GM18526 (cell line): ENCODE results near the gene FHIT.

ENCODE experiments used
- POLR2A ChIP-seq: IDR thresholded peaks from 3 replicates; pipeline ENCODE4 v1.6.1; 2011; ENCODE audit not compliant: insufficient read length; ENCODE audit errors: extremely low read depth

FHIT gene

DNA sequence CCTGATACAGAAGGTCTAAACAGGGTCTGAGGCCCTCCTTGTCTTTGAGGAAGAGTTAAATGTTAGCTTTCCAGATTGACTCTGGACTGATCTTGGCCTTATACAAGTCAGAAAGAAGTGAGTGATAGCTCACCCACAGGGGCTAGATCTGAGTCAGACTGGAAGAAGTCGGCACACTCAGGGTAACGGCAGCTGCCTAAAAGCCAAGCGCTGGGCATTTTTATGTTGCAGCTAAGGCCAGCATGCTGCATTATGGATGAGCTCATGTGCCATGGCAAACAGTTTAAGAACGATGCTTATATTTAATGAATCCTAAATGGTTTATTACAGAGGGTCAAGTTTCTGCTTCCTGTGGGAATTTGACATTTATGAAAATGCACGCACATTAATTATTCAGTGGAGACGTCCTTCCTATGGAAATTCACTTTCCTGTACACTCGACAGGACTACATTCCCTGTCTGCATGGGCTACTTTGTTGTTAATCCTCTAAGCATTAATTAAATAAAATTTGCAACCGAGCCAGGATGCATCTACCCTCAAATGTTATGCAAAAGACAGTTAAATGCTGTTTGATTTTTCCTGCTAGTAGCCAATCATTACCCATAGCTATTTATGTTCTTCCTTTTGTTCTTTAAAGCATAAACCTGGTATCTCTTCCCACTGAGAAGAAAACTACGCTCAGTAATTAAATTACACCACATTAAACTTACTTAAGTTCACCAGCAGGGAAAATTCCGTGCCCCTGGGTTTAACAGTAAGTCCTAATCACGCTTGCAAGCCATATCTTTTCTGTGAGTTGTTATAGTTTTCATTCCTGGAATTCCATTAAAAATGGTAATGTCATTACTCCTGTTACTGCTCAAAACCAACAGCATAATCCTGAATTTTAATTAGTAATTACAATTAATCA lies 1438.8 kb downstream of the FHIT start:
- TF ChIP-seq POLR2A, result no peak

DNA sequence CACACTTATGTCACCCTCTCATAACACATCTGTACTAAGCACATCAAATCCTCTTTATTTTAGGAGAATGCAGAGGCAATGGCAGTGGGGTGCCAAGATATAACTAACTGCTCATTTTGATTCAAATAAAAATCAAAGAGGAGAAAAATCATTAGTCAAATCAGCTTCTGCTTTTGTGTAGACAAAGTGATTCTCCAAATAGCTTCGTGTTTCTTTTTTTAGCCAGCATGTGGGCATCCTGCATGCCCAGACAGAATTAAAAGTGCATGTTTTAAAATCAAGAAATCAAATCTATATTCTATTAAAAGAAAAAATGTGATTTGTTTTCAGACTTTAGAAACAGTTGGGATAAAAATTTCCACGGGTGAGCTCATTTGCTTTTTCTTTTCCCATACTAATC lies 1440.1 kb downstream of the FHIT start:
- no peak for TF ChIP-seq POLR2A

DNA sequence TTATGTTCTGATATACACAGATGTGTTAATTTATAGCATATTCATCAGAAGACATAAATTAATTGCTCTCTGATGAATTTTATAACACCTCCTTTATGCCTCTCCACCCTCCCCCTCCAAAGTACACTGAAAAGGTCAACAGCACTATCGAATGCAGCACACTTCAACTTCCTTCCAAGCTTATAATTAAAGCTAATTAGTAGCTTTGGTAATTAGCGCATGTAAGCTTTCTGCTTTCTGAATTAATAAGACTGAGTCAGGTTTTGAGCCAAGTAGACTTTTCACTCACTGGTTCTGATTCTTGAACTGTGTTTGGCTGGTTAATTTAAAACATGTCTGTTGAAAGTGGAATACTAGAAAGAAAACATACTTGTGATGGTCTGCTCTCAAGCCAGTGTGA lies 1440.6 kb downstream of the FHIT start:
- no peak for TF ChIP-seq POLR2A

DNA sequence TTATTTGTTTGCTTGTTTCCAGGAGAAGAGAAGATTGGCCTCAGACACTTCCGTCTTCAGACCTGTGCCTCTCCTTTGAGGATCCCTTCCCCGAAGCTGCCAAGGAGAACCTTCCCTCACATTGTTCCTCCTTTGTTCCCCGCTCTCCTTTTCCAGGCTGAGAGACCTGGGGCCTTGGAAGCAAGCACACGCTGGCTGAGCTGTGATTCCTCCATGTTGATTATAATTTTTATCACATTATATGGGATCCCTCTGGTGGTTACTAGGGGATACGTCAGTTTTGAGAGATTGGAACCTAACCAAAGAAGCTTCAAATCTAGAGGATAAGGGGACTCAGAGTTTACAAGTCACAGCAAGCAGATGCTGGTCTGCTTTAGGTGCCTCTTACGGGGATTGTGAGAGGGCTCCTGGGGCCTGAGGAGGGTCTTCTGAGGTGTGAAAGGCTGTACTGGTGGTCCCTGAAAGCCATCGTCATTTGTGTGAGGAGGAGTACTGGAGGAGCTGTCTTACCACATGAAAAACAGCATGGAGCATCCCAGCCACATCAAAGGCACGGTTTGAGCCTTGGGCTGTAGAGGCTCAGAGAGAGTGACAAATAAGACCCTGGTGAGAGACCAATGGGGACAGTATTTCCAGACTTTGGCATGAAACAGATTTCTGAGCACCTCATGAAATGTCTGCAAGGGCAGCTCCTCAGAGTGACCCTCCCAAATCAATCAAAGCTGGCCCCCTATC lies 1441.4 kb downstream of the FHIT start:
- no peak for TF ChIP-seq POLR2A

DNA sequence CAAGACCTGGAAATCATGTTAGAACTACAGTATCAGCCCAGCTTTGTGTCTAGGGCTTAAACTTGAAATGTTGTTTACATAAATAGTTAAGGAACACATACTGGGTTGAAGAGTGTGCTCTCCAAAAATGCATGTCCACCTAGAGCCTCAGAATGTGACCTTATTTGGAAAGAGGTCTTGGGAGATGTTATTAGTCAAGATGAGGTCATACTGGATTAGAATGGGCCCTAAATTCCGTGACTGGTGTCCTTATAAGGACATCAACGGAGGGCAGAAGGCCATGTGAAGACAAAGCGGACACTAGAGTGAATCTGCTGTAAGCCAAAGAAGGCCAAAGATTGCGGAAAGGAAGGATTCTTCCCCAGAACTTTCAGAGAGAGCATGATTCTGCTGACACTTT lies 1442.2 kb downstream of the FHIT start:
- TF ChIP-seq POLR2A, result no peak

DNA sequence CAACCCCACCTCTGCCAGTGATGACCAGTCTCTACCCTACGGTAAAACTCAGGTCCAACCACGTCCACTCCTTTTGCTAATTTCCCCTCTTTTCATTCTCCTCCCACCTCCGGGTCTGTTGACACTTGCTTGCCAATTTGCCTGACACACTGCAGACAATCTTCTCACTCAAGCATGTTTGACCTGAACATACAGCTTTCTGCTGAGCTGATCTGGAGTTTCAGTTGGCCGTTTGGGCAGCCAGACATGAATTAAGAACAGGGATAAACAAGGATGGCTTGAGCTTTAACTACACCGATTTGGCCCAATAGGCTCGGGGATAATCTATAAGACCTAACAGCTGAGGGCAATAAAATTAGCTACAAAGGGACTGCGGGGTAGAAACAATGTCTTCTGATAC lies 1442.8 kb downstream of the FHIT start:
- no peak for TF ChIP-seq POLR2A

DNA sequence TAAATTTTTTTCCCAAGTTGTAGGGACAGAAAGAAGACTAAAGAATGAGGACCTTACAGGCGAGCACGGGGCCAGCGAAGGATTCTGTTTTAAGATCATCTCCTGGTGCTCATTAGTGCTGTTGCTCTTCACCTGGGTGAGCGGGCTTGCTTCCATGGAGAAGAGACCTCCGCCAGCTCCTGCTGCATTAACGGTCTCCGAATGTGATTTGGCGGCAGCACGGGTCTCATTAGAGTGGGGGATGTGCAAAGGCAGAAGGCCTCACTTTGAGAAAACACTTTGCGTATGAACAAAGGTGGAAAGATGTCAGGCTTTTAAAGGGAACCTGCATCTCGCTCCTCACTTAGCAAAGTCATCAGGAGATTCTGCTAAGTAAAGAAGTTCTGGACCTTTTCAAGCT lies 1448.0 kb downstream of the FHIT start:
- no peak for TF ChIP-seq POLR2A

DNA sequence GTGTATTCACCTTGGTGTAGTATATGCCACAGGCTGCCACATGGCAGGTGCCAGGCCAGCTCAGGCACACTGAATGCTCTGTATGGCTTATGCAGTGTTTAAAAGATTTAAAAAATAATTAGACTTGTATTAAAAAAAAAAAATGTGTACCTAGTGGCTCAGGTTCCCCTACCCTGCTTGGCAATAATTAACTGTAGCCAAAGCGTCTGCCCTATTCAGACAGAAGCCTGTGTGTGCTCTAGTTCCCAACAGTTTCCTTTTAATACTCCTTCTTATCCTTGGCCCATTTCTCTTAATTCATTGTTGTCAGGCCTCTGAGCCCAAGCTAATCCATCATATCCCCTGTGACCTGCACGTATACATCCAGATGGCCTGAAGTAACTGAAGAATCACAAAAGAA lies 1449.2 kb downstream of the FHIT start:
- no peak for TF ChIP-seq POLR2A

DNA sequence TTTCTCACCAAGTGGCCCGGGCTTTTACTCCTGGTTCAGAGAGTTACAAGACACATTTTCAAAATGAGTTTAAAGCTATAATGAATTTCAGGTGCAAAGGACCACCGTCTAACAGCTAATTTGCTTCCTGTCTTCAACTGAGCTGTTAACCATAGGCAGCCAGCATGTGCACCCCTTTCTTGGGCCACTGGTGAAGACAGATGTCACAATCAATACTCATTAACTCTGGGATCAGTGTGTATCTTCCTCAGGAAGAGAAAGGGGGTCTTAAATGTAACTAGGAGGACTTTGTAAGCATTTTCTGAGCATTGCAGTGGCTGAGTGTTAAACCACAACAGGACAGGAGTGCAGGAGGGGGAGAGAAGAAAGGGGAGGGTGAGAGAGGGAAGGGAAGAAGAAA lies 1450.8 kb downstream of the FHIT start:
- TF ChIP-seq POLR2A, result no peak

DNA sequence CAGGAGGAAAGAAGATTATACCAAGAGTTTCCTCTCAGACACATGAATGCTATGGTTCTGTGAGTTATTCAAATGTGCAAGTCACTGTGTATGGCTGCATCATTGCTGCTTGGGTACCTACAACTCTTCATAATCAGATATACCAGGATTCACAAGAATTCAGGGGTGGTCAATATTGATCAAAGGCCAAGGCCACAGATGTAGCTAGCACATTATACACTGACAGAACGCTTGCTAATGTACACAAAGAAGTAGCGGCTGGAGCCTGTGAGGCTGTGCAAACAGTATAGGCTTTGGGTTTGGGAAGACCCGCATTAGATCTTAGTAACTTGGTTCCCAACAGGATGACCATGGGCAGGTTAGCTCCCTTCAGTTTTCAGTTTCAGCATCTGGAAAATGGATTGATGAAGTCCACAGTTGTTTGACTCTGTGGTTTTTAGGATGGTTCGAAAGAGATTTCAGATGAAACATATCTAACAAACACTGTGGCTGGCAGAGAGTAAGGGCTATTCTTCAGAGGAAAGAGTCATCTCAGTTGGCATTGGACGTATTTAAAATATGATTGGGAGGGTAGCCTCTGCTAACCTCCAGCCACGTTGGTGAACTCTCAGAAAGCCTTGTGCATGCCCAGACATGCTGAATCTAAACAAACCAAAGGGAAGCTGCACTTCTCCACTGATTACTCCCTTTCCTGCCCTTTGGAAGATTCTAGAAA lies 1452.7 kb downstream of the FHIT start:
- no peak for TF ChIP-seq POLR2A

DNA sequence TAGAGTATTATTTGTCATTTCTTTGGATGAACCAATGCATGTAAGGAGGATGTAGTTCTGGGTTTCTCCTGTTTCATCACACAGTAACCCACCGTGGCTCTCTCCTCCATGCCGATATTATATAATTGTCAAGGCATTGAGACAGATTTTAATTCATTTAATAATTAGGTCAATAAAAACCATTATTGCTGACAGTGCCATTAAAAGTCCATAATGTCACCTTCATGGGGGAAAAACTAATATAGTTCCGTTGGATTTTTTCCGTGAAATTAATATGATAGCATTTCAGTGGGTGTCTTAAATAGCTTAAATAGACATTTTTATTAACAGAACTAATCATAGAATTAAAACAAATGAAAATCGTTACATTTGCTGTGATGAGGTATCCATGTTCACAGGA lies 1453.7 kb downstream of the FHIT start:
- TF ChIP-seq POLR2A, result no peak

DNA sequence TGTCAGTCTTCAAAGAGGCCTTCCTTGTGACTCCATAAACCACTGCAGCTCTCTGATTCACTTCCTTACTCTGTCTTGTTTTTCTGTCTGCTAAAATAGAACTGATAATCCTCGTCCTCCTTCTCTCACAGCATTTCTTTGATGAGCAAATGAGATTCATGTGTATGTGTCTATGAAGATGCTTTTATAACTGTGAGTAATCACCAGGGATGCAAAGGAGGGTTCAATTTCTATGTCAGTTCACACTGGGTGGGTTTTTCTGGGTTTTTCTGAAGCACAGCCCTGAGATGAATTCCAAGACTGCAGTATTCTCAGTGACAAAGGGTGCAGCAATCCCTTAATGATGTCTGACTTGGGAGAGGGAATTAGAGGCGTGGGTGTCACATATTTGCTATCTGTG lies 1454.8 kb downstream of the FHIT start:
- TF ChIP-seq POLR2A, result no peak

DNA sequence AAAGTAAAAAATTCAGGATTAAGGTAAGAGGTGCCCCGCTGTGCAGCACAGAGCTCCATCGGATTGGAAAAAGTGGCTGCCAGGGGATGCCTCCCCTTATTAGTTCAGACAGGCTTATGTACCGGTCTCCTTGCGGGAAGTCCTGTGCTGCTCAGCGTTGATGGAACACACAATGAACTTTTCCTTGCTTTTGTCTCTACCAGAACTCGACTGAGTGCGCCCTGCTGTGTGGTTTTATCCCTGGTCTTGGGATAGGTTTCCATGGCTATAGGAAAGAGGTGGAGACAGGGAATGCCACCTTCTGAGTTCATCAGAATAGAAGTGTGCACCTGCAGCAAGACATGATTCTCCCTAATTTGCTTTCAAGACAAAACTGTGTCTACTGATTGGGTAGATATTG lies 1455.5 kb downstream of the FHIT start:
- TF ChIP-seq POLR2A, result no peak

DNA sequence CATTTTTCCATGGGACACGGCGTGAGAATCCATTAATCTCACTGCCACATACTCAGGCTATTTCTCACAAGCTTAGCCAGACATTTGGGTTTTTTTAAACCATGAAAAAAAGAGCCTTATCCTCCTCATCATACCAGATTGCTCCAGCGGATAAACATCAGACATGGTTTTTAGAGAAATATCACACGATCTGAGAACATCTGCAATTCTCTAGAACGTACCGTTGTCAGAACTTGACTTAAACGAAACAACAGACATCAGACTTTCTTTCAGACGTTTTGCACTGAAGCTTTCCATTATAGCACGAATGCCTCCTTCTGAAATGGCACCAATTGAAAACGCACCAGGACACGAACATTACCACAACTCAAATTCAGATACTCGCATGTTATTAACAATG lies 1457.3 kb downstream of the FHIT start:
- no peak for TF ChIP-seq POLR2A

DNA sequence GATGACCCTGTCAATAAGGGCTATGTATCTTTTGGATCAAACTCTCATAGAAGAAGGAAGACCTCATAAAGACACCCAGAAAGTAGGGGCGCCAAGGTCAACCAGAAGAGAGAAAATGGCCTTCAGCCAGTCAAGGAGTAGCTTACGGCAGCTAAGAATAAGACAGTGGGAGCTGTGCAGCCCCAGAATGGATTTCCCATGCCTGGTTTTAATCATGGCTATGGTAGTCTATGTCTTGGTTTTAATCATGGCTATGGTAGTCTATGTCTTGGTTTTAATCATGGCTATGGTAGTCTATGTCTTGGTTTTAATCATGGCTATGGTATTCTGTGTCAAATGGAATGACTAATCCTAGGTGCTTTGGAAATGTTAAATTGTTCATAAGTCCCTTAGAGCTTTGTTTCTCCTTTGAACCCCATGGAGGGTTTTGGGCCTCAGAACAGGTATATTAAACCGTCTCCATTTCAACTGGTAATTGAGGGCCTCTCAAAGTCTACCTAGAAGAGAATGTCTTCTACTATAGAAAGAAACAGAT lies 1459.4 kb downstream of the FHIT start:
- TF ChIP-seq POLR2A, result no peak

DNA sequence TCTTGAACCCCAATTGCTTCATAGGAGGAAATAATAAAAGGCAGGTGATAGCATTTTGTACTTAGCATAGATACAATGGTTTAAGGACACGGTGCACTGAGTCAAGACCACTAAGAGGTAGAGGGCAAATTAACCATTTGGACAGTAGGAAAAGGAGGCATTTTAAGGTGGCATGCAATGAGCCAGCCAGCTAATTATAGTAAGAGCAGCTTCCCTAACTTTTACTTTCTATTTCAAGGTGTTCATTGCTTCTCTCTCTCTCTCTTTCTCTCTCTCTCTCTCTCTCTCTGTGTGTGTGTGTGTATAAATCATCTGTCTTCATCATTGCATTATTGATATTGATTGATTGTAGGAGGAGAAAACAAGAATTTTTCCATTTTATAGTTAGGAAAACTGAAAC lies 1461.0 kb downstream of the FHIT start:
- no peak for TF ChIP-seq POLR2A

DNA sequence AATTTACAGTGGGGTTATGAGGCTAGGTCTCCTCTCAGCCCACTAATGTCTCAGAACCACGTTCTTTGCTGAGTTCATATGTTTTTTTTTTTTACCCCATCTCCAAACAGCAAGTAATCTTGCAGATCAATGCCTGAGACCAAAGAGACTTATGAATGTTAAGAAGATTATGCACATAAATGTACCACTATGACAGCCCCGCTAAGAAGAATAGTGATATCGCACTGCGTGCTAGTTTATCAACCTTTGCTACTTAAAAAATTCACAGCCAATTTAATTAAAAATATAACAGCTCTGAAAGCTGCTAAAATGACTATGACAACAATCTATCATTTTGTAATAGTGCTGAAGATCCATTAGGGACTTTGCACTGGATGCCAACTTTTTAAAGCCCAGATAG lies 1462.5 kb downstream of the FHIT start:
- TF ChIP-seq POLR2A, result no peak
